HG03469 (cell line): ENCODE data around the gene SPTB.

ENCODE experiments used
- ATAC-seq: cut with Tn5 transposase; IDR thresholded peaks from one replicate; pipeline ENCODE4 v1.9.1; 2021; ENCODE audit warnings: mild to moderate bottlenecking, moderate library complexity, moderate number of reproducible peaks; ENCODE audit not compliant: unreplicated experiment

SPTB gene

DNA sequence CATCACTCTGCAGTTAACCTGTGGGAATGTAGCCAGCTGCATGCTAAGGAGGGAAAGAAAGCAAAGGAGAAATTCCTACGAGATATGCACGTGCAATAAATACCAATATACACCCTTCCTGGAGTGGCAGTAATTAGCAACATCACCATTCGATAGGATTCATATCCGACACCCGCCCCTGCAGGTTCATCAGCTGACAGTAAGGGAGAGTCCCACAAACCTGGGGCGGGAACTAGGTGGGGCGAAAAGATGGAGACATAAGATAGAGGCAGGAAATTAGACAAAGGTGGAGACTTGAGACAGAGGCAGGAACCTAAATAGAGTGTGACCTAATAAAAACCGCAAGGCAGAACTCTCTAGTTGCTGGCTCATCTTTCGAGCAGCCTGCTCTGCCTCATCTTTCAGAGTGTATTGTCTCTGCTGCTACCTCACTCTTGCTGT lies 123.9 kb downstream of the SPTB start:
- ATAC-seq = no peak

DNA sequence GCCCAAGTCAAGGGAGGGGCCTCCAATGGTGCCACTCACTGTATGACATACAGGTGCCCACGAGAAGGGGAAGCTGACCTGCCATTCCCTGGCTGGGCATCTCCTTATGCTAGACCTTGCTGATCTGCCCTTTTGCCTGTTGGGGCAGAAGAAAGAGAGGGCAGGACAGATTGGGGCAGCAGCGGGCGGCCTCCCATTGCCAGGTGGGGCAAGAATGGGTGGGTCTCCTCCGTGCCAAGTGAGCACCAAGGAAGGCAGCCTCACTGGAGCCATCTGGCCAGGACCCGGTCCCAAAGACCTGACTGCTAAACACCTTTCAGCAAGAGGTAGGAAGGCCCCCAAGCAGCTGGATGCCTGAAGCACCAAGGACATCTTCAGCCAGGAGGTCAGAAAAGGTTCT lies 125.0 kb downstream of the SPTB start:
- no peak for ATAC-seq

DNA sequence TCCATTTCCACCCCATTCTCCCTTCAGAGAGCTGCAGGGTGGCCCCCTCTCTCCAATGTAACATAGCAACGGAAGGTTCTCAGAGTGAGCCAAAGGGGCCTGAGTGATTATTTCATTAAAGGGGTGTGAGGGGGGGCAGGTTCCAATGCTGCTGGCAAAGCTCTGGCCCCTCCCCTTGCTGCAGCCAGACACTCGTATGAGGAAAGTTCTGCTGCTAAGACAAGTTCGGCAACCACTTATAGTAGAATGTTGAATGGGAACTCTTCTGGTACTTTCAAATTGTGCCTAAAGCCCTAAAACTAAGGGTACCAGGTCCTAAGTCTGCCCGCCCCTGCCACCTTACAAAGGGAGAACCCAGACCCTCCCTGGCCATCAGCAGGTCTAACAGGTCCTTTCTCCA lies 125.7 kb downstream of the SPTB start:
- ATAC-seq = no peak

DNA sequence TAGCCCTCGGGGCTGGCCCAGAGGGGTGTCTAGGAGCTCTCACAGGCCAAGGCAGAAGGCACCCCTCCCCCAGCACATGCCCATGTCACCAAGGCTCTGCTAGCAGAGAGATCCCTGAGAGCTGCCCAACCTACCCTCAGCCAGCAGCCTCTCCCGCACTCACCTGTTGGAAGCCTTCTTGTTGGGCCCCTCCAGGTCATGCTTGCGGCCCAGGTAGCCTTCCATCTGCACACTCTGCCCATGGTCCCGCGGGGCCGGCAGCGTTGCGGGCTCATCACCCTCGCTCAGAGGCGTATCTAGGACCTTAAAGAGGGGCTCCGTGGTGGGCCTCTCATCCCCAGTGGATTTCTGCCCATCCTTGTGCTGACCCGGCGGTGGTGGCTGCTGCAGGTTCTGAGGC lies 126.3 kb downstream of the SPTB start:
- ATAC-seq = no peak

DNA sequence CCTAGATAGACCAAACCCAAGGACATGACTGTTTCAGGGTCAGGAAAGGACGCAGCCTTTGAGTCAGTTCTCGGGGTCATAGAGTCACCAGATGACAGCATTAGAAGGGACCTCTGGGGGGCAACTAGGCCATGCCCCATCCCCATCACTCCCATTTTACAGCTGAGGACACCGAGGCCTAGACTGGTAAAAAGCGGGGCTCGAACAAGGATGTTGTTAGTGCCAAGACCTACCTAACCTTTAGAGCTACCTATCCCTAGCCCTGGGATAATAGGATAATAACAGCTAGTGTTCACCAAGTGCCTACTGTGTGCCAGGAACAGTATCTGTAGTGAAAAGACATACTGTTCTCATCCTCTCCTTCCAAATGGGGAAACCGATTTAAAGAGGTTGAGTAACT lies 126.8 kb downstream of the SPTB start:
- no peak for ATAC-seq

DNA sequence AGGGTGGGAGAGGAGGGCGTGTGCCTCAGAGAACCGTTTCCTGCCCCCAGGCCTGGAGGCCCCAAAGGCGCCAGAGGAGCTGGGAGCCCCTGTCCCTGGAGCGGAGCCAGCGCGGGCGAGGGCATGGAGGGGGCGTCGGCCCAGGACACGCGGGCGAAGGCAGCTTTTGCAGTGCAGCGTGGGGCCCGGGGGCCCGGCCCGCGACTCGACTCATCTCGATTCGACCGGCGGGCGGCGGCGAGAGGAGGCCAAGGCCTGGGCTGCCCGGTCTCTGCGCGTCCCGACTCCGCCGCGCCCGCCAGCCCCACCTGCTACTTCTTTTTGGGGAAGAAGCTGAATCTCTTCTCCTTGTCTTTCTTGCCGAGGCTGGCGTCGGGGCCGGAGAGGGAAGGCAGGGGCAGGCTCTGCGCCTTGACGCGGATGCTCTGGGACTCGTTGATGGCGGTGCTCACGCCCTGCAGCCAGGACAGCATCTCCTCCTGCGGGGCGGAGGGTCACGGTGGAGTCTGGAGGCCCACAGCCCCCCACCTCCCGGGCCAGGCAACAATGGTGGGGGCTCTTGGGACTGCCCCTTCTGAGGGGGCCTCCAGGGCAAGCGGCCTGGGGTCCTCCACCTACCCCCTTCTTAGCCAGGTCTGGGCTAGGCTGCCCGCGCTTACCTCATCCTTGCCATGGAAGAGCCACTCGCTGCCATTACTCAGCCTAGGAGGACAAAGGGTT lies 130.6 kb downstream of the SPTB start:
- ATAC-seq = no peak

DNA sequence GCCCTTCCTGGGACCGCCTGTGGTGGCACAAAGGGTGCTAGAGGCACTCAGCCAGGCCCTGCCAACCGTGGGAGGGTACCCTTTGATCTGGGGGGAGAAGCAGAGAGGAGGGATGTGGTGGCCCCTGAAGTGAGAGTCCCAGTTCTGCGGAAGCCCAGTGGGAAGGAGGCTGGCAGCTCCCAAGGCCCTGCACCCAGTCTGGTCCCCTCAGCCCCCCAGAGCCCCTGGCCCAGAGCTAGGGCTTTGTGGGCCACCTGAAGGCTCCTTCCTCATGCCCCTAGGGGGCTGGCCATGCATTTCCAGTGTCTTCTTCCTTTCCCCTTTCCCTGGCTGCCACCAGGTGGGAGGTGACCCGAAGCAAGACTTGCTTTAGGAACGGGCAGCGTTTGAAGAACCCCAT lies 131.2 kb downstream of the SPTB start:
- no peak for ATAC-seq

DNA sequence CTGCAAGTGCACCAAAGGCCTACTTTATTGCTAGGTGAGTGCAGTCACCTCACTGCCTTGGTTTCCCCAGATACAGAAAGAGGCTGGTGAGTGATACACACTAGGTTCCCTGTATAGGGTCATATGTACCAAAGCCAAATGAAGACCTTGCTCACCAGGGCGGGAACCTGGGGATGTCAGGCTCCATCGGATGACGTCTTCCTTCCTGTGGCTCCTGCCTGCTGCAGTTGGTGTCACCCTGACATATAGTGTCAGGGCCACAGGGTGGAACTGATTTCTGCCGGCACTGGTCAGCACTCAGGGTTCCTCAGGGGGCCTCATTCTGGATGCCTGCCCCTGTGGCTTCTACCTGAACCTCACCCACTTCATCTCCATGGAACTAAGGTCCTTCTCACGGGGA lies 132.4 kb downstream of the SPTB start:
- ATAC-seq = no peak

DNA sequence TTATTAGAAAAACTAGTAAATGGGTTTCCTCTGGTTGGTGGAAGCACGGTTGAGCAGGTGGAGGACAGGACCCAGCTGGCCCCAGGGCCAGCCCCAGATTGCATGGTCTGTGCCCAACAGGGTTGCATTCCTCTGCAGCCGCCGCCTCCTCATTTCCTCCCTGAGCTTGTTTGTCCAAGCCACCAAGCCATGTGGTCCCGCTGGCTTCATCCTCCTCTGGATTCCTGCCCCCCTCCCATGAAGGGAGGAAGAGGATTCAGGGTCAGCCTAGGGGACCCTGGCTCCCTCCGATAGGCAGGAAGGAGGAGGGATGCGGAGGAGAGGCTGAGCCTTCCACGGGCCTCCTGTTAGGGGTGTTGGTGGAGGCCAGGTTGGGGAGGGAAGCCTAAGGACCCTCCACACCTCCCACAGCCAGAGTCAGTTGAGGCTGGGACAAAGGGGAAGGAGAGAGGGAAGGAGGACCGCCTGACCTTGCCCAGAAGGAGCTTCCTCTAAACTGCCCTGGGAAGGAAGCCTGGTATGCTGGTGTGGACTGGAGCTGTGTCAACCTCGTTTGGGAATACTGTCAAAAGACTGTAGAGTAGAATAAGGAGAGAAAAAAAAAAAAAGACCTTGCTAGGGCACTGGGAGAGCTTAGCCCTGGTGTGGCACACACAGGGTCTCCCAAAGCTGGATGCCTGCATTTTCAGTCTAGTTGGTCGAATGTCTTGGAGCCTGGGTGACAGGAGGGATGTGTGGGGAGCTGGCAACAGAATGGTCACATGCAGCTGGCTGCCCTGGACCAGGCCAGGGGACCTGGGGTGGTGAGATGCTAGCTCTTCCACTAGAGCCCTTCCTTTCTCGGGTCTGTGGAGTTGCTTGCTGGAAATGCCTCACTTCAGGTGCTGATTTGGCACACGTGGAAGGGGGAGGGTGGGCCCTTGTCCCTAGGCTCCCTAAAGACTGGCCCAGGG lies 133.1 kb downstream of the SPTB start:
- no peak for ATAC-seq

DNA sequence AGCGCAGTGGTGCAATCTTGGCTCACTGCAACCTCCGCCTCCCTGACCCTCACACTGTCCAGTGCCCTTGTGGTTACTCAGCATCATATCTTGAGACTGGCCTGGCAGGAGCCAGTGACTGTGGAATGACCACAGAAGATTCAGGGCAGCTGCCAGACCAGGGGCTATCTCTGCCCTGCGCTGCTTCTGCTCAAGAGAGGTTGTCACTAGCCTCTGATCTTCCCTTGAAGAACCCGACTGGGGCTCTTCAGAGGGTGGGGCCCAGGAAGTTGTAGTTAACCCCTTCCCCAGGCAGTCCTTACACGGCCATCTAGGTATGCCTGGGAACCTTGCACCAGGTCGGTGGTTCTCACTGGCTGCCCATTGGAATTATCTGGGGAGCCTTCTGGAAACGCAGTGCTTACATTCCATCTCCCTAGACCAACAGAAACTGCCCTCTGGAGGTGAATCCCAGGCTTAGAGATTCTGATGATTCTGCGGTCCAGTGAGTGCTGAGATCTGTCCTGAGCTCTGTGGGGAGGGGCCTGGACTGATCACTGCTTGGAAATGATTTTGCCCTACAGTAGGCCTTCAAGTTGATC lies 134.1 kb downstream of the SPTB start:
- ATAC-seq = no peak

DNA sequence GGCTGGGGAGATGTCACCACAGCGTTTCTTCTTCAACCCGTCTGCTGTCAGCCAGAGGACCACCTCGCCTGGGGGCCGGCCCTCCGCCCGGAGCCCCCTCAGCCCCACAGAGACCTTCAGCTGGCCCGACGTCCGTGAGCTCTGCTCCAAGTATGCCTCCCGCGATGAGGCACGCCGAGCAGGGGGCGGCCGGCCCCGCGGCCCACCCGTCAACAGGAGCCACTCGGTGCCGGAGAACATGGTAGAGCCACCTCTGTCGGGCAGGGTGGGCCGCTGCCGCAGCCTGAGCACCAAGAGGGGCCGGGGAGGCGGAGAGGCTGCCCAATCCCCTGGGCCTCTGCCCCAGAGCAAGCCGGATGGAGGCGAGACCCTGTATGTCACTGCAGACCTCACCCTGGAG lies 136.6 kb downstream of the SPTB start:
- ATAC-seq = no peak

DNA sequence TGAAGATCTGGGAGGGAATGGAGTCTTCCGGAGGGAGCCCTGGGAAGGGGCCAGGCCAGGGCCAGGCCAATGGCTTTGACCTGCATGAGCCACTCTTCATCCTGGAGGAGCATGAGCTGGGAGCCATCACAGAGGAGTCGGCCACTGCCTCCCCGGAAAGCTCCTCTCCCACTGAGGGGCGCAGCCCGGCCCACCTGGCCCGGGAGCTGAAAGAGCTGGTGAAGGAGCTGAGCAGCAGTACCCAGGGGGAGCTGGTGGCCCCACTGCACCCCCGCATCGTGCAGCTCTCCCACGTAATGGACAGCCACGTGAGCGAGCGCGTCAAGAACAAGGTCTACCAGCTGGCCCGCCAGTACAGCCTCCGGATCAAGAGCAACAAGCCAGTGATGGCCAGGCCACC lies 137.7 kb downstream of the SPTB start:
- no peak for ATAC-seq

DNA sequence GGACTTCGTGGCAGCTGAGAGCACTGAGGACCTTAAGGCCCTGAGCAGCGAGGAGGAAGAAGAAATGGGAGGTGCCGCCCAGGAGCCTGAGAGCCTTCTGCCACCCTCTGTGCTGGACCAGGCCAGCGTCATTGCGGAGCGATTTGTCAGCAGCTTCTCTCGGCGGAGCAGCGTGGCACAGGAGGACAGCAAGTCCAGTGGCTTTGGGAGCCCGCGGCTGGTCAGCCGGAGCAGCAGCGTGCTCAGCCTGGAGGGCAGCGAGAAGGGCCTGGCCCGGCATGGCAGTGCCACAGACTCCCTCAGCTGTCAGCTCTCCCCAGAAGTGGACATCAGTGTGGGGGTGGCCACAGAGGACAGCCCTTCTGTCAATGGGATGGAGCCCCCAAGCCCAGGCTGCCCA lies 138.5 kb downstream of the SPTB start:
- ATAC-seq = no peak

DNA sequence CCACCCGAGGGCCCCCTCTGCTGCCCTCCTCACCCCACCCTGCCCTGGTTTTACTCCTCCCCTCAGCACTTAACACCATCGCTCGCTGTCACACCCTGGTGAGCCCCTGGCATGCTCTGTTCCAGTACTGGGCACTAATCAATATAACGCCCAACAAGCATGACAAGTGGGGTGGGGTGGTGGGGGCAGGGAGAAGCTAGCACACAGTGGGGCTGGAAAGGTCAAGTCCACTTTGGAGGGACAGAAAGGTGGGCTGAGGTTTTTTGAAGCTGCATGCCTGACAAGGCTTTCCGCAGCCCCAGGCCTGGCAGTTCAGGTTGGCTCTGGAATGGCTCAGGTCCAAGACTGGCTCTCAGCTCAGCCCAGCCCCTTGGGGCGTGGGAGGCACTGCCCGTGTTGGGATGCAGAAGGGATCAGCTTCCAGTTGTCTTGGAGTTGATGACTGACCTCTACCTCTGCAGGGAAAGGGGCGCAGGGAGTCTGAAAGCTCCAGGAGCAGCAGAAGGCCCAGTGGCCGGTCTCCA lies 141.4 kb downstream of the SPTB start:
- ATAC-seq = no peak

DNA sequence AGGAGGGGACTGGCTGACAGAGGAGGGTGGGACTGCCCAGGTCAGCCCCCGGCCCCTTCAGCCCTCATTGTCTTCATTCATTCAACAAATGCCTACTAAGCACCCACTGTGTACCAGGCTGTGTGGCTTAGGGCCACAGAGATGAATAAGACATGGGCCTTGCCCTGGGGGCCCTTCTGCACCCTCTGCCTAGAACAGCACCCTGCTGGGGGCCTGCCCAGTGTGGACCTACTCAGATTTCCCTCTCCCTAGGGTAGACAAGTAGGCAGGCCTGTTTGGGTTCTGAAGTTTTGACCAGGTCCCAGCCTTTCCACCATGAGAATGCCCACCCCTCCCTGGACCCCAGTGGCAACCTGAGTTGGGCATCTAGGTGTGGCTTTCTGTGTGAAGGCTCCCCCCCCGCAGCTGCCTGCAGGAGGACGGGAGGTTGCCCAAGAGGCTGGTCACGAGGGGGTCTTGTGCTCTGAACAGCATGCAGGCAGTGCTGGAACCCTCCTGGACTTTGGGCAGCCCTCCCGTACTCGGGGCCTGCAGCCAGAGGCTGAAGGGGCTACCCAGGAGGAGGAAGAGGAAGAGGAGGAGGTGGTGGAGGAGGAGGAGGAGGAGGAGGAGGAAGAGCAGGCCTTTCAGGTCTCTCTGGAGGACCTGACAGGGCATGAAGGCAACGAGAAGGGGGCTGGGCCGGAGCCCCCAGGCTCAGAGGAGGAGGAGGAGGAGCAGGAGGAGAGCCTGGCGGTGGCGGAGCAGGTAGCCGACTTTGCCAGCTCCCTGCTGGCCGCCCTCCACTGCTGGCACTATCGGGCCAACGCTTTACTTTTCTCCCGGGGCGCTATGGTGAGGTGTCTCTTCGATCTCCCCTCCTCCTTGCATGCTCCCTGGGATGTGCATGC lies 142.1 kb downstream of the SPTB start:
- no peak for ATAC-seq

DNA sequence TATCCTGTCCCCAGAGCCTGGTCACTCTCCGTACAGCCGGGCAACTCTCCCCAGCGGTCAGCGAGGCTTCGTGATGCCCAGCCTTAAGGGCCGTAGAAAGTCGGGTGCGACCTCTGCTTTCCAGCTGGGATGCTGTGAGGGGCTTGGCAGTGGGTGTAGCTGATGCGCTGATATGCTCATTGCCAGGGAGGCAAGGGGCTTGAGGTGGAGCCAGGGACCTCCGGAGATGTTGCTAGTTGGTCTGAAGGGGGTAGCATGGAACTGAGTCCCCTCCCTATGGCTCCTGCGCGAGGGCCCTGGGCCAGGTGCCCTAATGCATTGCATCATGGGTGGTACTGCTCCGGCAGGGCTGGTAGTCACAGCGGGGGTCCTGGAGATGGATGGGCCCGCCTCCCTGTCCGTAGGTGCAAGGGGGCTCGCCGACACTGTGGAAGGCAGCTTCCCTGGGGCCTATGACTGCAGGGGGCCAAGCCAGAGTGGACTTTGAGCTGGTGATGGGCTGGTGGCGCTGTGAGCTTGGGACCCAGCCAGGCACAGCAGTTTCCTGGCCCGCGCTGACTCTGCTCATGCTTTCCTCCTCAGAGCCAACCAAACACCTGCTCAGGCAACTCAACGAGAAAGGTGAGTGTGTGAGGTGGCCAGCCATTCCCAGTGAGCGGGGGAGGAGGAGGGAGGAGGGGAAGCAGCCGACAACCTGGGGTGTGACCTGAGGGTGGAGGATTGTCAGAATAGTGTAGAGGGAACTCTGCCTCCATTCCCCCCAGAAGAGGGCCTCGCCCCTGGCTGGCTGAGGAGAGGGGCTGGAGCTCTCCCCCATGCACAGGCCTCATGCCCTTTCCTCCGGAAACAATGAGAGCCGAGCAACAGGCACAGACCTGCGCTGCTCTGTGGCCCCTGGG lies 143.2 kb downstream of the SPTB start:
- ATAC-seq = no peak

DNA sequence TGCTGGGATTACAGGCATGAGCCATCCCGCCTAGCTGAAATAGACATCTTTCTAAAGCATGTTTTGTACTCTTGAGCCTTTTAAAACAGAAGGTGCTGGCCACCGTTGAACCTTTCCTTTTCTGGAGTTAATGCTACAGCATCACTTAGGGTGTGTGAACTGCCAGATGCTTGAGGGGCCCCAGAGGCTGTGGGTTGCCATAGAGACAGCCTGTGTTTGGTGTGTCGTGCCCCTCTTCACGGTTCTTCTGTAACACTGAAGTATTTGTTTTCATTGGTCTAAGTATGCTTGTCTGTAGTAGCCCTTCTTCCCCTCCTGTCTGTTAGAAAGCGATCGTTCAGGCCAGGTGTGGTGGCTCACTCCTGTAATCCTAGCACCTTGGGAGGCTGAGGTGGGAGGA lies 144.7 kb downstream of the SPTB start:
- no peak for ATAC-seq

DNA sequence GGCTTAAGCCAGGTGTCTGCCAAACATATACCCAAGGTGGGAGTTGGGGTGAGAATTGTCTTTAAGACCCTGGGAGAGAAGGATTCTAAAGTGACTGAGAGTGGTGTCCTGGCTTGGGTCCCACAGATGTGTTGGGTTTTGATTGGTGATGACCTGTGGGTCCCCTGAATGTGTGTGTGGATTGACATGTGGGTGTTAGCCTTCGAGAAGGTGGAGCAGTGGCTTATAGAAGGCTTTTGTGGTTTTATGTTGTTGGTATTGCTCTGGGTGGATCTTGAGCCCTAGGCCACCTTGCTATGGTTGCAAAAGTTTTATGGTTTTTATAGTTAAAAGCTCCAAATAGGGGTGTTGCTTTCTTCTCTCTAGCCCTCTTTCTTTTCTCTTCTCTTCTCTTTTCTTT lies 145.8 kb downstream of the SPTB start:
- no peak for ATAC-seq

DNA sequence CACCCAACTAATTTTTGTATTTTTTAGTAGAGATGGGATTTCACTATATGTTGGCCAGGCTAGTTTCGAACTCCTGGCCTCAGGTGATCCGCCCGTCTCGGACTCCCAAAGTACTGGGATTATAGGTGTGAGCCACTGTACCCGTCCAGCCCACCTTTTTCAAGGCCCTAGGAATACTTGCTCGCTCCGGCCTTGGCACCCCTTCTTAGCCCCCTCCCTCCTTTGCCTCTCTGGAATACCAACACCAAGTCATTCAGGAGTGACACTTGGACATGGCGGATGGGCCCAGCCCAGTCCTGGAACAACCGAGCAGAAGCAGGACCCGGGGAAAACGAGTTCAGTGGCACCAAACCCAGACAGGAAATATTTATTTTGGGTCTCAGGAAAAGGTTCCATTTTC lies 146.4 kb downstream of the SPTB start:
- no peak for ATAC-seq
